WTC11 (cell line): ENCODE measurements around the gene FMNL2. TPM values are rescaled to one million over a fixed set of nuclear protein-coding genes. Genes with fewer than 3 reads are reported as not detected.

ENCODE experiments used
- ATAC-seq: fragments of 200-7000 bp; cut with Tn5 transposase; 2 replicates; pipeline ENCODE4 v1.10.0; 2021; ENCODE audit warnings: mild to moderate bottlenecking, moderate library complexity
- CTCF ChIA-PET: fragments of 300-600 bp; sonication (Branson Sonifier 250); formaldehyde crosslinking; loops from one replicate; lab custom pipeline; 2021; ENCODE audit warnings: antibody characterized with exemption; lab: Charles Lee
- POLR2A ChIA-PET: fragments of 350-600 bp; sonication (Branson Sonifier 250); formaldehyde crosslinking; loops from one replicate; lab custom pipeline; 2021; ENCODE audit warnings: antibody characterized with exemption; lab: Charles Lee
- DNase-seq: peaks from one replicate; pipeline ENCODE4 v3.0.0; 2021; ENCODE audit warnings: low spot score
- H3K27ac Mint-ChIP-seq: 2 replicates; pipeline ENCODE4 v1.8.0; 2021; ENCODE audit warnings: mixed read lengths
- H3K27me3 Mint-ChIP-seq: 2 replicates; pipeline ENCODE4 v1.8.0; 2021; ENCODE audit warnings: low read depth, mild to moderate bottlenecking, moderate library complexity, mixed read lengths
- H3K36me3 Mint-ChIP-seq: 2 replicates; pipeline ENCODE4 v1.8.0; 2021; ENCODE audit warnings: mixed read lengths
- H3K4me1 Mint-ChIP-seq: 2 replicates; pipeline ENCODE4 v1.8.0; 2022; ENCODE audit warnings: mixed read lengths
- H3K4me3 Mint-ChIP-seq: 2 replicates; pipeline ENCODE4 v1.8.0; 2021; ENCODE audit warnings: mild to moderate bottlenecking, moderate library complexity, mixed read lengths
- H3K9me3 Mint-ChIP-seq: 2 replicates; pipeline ENCODE4 v1.8.0; 2021; ENCODE audit warnings: mixed read lengths
- ATF1 ChIP-seq: sonication (generic); formaldehyde crosslinking; IDR thresholded peaks from 2 replicates; pipeline ENCODE4 v1.8.1; 2023; ENCODE audit warnings: mild to moderate bottlenecking, moderate library complexity, missing genetic modification reagents
- CBFB ChIP-seq: sonication (generic); formaldehyde crosslinking; IDR thresholded peaks from 2 replicates; pipeline ENCODE4 v1.8.1; 2022; ENCODE audit warnings: mild to moderate bottlenecking, low read depth, missing genetic modification reagents
- FOXP1 ChIP-seq: sonication (generic); formaldehyde crosslinking; IDR thresholded peaks from 2 replicates; pipeline ENCODE4 v1.8.0; 2022; ENCODE audit warnings: missing genetic modification reagents, mild to moderate bottlenecking, moderate library complexity, borderline replicate concordance
- FOXP4 ChIP-seq: sonication (generic); formaldehyde crosslinking; IDR thresholded peaks from 2 replicates; pipeline ENCODE4 v1.8.0; 2022; ENCODE audit warnings: mild to moderate bottlenecking, missing genetic modification reagents
- GABPB1 ChIP-seq: sonication (generic); formaldehyde crosslinking; IDR thresholded peaks from 2 replicates; pipeline ENCODE4 v1.8.1; 2023; ENCODE audit warnings: mild to moderate bottlenecking, missing genetic modification reagents
- RELA ChIP-seq: sonication (generic); formaldehyde crosslinking; IDR thresholded peaks from 2 replicates; pipeline ENCODE4 v1.8.1; 2022; ENCODE audit warnings: missing genetic modification reagents, mild to moderate bottlenecking, borderline replicate concordance
- TEAD1 ChIP-seq: sonication (generic); formaldehyde crosslinking; IDR thresholded peaks from 2 replicates; pipeline ENCODE4 v1.8.0; 2022; ENCODE audit warnings: mild to moderate bottlenecking, missing genetic modification reagents
- ZBTB43 ChIP-seq: sonication (generic); formaldehyde crosslinking; IDR thresholded peaks from 2 replicates; pipeline ENCODE4 v1.8.1; 2023; ENCODE audit warnings: mild to moderate bottlenecking, missing genetic modification reagents
- ZNF138 ChIP-seq: sonication (generic); formaldehyde crosslinking; conservative IDR thresholded peaks from 2 replicates; pipeline ENCODE4 v1.8.1; 2022; ENCODE audit warnings: mild to moderate bottlenecking, moderate library complexity, missing genetic modification reagents
- ZNF281 ChIP-seq: sonication (generic); formaldehyde crosslinking; IDR thresholded peaks from 2 replicates; pipeline ENCODE4 v1.8.0; 2023; ENCODE audit warnings: mild to moderate bottlenecking, missing genetic modification reagents
- ZNF317 ChIP-seq: sonication (generic); formaldehyde crosslinking; IDR thresholded peaks from 2 replicates; pipeline ENCODE4 v1.8.1; 2023; ENCODE audit warnings: low read depth, mild to moderate bottlenecking, moderate library complexity, missing genetic modification reagents, borderline replicate concordance
- ZNF532 ChIP-seq: fragments of 250-450 bp; sonication (Bioruptor Pico); IDR thresholded peaks from 2 replicates; pipeline ENCODE4 v1.9.0; 2021; ENCODE audit warnings: mild to moderate bottlenecking, borderline replicate concordance
- total RNA-seq: library from RNA; stranded (reverse); gene quantifications from 3 replicates; pipeline ENCODE4 v1.2.3, GENCODE V29; 2021
- TF ChIP-seq, protein P1 (sequence below): sonication (generic); formaldehyde crosslinking; IDR thresholded peaks from 2 replicates; pipeline ENCODE4 v1.8.1; 2023; ENCODE audit warnings: mild to moderate bottlenecking, missing genetic modification reagents, borderline replicate concordance

Gene FMNL2
- total RNA-seq, 1 experiment from 2014 or later: 43.0 TPM

DNA sequence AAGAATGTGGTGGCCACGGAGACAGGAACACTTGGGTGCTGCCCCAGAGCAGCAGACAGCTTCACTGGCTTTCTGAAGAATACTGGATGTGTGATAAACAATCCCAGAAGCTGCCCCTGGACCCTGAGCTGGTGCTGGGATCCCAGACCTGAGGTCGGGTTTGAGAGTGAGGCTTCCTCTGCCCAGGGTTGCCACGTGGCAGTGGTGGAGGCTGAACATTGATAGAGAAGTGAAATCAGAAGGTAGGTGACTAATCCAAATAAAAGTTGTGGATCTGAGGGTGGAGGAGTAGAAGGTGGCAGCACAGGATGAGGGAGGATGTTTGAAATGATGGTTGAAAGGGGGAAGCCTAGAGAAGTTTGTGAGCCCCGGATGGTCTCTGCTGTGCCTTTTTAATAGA is 64.0 kb downstream of the FMNL2 start:
- Mint-ChIP-seq H3K27me3 (no peaks in the 10 kb centered on the region), H3K9me3 (no peaks in the 10 kb centered on the region), H3K36me3 (no peaks in the 10 kb centered on the region), H3K27ac (peak overlapping the region; percentile 26; the same call in 1 of the 2 replicates), H3K4me1 (peaks cover 75% of the 10 kb centered on the region), H3K4me3 (no peak overlapping the region)
- DNase-seq (no peak), ATAC-seq (no peak)
- CTCF ChIA-PET: no interaction called here
- POLR2A ChIA-PET: no interaction called here
- no peak for TF ChIP-seq ZNF281 (CRISPR knock-in tag)
- no peak for TF ChIP-seq ZBTB43 (CRISPR knock-in tag)
- TF ChIP-seq ZNF317 (CRISPR knock-in tag): no peak
- no peak for TF ChIP-seq ZNF532 (CRISPR knock-in tag)
- TF ChIP-seq RELA (CRISPR knock-in tag): no peak
- no peak for TF ChIP-seq ATF1 (CRISPR knock-in tag)
- TF ChIP-seq ZNF138 (CRISPR knock-in tag): no peak
- TF ChIP-seq CBFB: no peak
- TF ChIP-seq GABPB1 (CRISPR knock-in tag): no peak
- TF ChIP-seq, protein P1, sequence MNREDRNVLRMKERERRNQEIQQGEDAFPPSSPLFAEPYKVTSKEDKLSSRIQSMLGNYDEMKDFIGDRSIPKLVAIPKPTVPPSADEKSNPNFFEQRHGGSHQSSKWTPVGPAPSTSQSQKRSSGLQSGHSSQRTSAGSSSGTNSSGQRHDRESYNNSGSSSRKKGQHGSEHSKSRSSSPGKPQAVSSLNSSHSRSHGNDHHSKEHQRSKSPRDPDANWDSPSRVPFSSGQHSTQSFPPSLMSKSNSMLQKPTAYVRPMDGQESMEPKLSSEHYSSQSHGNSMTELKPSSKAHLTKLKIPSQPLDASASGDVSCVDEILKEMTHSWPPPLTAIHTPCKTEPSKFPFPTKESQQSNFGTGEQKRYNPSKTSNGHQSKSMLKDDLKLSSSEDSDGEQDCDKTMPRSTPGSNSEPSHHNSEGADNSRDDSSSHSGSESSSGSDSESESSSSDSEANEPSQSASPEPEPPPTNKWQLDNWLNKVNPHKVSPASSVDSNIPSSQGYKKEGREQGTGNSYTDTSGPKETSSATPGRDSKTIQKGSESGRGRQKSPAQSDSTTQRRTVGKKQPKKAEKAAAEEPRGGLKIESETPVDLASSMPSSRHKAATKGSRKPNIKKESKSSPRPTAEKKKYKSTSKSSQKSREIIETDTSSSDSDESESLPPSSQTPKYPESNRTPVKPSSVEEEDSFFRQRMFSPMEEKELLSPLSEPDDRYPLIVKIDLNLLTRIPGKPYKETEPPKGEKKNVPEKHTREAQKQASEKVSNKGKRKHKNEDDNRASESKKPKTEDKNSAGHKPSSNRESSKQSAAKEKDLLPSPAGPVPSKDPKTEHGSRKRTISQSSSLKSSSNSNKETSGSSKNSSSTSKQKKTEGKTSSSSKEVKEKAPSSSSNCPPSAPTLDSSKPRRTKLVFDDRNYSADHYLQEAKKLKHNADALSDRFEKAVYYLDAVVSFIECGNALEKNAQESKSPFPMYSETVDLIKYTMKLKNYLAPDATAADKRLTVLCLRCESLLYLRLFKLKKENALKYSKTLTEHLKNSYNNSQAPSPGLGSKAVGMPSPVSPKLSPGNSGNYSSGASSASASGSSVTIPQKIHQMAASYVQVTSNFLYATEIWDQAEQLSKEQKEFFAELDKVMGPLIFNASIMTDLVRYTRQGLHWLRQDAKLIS (CRISPR knock-in tag): no peak
- TF ChIP-seq FOXP1: no peak
- no peak for TF ChIP-seq TEAD1 (CRISPR knock-in tag)
- TF ChIP-seq FOXP4 (CRISPR knock-in tag): no peak
